ENCODE measurements around the gene EPHA2.

DNA sequence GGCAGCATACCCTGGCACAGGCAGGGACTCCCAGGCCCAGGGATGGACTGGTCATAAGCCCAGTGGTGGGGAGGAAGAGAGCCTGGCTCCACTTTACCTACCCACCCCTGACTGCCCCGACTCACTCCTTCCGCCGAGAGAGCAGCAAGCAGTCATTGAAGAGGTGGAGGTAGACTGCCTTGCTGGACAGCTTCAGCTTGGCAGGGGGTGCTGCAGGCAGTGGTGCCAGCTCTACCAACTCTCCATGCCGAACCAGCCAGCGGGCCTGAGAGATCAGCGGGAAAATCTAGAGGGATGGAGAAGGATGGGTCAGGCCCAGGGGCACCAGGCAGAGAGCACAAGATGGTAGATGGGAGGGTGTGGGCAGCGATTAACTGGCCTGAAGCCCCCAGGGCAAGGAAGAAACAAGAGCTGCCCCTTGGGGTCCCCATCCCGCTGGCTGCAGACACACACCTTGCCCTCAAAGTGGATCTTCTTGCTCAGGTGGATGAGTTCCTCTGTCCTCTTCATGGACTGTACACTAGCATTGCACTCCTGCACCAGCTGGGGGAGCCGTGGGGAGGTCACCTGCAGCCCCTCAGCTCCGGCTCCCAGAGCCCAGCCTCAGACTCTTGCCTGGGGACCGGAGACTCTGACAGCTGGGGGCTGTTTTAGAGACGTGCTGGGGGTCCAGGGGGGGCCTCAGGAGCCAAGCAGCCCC, 48.9 kb upstream of the EPHA2 start:
- TF ChIP-seq, protein P1, sequence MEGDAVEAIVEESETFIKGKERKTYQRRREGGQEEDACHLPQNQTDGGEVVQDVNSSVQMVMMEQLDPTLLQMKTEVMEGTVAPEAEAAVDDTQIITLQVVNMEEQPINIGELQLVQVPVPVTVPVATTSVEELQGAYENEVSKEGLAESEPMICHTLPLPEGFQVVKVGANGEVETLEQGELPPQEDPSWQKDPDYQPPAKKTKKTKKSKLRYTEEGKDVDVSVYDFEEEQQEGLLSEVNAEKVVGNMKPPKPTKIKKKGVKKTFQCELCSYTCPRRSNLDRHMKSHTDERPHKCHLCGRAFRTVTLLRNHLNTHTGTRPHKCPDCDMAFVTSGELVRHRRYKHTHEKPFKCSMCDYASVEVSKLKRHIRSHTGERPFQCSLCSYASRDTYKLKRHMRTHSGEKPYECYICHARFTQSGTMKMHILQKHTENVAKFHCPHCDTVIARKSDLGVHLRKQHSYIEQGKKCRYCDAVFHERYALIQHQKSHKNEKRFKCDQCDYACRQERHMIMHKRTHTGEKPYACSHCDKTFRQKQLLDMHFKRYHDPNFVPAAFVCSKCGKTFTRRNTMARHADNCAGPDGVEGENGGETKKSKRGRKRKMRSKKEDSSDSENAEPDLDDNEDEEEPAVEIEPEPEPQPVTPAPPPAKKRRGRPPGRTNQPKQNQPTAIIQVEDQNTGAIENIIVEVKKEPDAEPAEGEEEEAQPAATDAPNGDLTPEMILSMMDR (IDR thresholded peaks at IDR 0.05): no peak; the same call in 1 of the 2 replicates
- TF ChIP-seq POLR2AphosphoS5 (IDR thresholded peaks at IDR 0.05; ENCODE audit: low read depth, low read length) (no peak), SIN3A (IDR thresholded peaks at IDR 0.05; ENCODE audit: borderline replicate concordance, insufficient read depth, low read depth, low read length) (no peak), TCF7L2 (IDR thresholded peaks at IDR 0.05; ENCODE audit: low read depth, low read length) (no peak)
